Activated CD4-positive, CD25-positive, alpha-beta regulatory T cell treated with anti-CD3 and anti-CD28 coated beads, Interleukin-2, amount 50 U/mL, for 16 hours (primary cell): ENCODE data around the gene SINHCAF.
"Not testable (repeated sequence)": the region's sequence is repeated elsewhere in the genome, so short reads cannot be mapped to it uniquely, and the experiment has no call there.

Experiments
- DNase-seq: peaks from one replicate; pipeline ENCODE4 v3.0.0-alpha.2; 2020; ENCODE audit warnings: low read depth, low spot score

Gene SINHCAF, protein sequence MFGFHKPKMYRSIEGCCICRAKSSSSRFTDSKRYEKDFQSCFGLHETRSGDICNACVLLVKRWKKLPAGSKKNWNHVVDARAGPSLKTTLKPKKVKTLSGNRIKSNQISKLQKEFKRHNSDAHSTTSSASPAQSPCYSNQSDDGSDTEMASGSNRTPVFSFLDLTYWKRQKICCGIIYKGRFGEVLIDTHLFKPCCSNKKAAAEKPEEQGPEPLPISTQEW

DNA sequence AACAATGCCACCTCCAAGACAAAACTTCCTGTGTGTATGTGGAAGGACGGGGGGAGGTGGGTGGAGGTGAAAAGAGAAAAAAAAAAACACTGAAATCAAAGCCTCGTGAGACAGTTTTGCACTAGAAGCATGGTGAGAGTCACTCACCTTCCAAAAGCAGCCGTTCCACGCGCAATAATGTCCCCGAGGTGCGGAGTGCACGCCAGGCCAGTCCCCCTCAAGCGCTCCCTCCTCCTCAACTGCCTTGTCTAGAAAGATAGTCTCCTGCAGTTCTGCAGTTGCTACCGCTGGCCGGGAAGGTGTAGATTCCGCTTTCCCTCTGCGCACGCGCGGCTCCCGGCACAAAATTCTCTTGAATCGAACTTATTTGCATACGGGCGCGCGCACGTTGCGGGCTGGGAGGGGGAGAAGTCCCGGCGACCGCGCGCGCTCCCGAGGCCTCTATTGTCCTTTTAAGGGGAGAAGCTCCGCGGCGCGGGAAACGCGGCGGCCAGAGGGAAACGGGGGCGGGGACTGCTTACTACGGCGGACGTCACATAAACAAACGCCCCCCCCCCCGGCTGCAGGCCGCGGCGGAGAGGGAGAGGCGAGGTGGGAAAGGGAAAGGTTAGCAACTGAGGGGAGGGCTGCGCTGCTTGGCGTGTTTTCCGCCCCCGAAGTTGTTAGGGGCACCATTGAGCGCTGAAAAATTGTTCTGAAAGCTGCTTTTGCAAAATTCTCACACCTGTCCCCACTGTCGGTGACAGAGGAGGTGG, at the start of gene SINHCAF:
Gene SINHCAF (minus strand): TSS at position 274 of the 755 bp plus-strand sequence. CDS start 27,946 bp downstream, outside the sequence.
- DNase-seq = peak; percentile 97

DNA sequence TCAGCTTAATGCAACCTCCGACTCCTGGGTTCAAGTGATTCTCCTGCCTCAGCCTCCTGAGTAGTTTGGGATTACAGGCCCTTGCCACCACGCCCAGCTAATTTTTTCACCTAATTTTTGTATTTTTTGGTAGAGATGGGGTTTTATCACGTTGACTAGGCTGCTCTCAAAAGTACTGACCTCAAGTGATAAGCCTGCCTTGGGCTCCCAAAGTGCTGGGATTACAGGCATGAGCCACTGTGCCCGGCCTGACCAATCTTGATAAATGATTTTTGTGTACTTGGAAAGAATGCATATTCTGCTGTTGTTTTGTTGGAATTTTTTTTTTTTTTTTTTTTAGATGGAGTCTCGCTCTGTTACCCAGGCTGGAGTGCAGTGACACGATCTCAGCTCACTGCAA, 49.5 kb upstream of the SINHCAF start:
- not testable (repeated sequence) for DNase-seq

DNA sequence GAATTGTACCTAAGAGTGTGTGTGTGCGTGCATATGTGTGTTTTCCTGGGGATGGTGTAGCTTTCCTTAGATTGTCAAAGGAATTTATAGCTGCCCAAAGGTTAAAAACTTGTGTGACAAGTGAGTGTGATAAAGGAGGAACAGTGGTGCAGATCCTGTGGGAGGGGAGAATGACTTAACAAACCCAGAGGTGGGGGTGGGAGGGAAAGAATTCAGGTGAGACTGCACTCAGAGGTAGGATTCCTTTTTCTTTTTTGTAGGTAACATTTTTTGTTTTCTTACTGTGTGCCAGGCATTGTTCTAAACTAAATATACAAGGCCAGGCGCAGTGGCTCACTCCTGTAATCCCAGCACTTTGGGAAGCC, 45.3 kb upstream of the SINHCAF start:
- DNase-seq = no peak

DNA sequence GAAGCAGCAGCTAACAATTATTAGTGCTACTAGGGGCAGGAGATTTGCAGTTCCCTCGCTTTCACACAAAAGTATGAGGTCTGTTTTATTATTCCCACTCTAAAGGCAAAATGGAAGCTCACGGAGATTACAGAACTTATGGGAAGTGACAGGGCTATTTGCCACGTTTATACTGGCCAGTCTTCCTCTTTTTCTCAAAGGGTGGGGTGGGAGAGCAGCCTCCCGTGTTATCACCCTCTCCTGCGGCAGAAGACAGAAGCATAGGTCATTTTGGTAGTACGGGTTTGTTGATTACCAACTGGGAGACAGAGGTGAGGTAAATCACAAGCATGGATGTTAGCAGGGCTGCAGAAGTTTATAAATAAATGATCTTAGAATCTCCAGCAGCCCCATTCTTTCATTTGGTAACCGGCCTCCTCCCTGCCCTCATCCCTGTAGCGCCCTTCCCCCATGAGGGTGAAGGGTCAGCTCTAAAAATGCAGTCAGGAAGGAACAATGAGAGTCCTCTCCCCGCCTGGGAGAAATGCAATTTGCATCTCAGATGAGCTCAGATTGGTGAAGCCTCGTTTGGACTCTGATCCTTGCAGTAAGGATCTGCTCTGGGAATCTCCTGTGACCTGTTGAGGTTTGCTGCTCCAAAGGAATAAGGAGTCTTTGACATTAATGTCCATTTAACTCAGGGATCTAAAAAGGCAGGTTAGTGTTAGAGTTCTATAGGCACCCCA, 44.7 kb upstream of the SINHCAF start:
- DNase-seq = no peak

DNA sequence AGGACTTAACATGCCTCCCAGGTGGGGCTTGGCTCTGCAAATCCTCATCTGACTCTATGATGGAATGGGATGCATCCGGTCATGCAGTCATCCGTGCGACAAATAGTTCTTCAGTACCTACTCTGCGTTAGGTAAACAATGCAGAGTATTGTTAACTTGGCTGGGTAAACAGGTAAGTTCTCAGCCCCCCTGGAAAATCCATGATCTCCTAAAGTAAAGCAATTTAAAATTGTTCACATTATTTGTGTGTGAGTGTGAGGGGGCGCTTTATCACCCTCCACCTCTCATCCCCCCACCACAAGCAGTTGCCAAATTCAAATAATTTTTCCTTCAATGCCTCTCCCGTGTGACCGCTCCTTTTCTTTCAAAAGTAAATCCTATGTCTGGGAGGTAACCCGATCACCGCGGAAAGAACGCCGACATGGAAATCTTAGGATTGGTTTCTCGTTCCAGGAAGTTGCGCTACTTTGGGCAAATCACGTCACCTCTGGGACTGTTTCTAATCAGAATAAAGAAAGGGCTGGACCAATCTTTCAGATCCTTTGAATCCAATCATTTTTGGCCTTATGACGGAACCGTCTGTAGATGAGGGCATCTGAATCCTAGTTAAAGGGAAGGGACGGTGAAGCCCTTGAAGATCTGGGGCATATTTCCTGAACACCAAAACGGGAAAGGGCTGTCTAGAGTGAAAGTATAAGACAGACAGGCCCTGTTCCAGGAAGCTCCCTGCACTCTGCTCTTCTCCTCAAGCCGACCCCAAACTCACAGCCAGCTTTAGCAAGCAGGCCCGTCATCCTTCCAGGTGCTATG, 44.0 kb upstream of the SINHCAF start:
- no peak for DNase-seq

DNA sequence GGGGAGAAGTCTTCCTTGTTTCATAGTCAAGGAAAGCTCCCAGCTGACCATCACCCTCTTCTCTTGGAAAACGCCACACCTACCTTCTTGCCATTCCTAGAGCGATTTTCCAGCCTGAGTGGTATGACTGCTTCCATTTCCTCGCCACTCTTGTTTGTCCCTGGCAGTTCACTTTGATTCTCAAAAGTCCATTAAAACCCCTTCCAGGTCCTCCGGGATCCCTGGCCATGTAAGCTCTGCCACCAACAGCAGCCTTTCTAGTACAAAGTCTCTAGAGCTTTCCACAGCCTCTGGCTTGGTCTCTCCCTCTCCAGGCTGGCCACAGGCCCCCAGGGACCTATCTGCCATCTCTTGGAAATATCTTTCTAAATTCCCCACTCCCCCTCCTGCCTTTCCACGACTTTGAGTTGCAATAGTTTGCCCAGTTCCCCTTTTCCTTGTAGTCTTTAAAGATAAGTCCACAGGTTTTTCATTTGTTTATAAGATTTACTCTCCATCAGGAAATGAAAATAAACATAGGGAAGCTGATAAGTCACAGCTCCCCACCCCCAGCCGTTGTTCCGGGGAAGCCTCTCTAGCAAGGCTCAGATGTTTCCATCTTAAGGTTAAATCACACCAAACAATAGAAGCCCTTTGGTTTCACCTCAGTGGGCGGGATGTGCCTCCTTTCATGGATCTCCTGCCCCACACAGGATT, 42.9 kb upstream of the SINHCAF start:
- no peak for DNase-seq

DNA sequence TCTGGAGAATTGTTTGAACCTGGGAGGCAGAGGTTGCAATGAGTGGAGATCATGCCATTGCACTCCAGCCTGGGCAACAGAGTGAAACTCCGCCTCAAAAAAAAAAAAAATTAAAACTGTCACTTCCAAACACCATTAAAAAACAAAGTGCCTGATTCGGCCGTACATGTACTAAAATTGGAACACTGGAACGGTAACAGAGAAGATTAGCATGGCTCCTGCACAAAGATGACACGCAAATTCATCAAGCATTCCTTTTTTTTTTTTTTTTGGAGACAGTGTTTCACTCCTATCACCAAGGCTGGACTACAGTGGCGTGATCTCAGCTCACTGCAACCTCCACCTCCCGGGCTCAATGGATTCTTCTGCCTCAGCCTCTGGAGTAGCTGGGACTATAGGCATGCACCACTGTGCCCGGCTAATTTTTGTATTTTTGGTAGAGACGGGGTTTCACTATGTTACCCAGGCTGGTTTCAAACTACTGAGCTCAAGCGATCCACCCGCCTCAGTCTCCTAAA, 40.2 kb upstream of the SINHCAF start:
- no peak for DNase-seq

DNA sequence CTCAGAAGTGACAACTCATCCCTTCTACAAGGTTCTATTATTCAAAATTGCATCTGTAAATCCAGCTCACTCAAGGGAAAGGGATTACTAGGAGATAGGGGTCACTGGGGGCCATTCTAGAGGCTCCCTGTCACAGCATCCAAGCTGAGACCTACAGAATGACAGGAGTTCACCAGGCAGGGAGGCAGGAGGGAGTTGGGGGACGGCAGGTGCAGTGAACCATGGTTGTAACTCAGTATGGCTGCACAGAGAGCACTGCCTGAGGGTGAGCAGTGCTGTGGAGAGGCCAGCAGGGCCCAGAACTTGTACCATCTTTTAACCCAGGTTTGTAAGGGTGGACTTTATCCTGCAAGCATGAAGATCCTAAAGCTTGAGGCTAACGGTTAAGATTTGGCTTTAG, 37.9 kb upstream of the SINHCAF start:
- no peak for DNase-seq

DNA sequence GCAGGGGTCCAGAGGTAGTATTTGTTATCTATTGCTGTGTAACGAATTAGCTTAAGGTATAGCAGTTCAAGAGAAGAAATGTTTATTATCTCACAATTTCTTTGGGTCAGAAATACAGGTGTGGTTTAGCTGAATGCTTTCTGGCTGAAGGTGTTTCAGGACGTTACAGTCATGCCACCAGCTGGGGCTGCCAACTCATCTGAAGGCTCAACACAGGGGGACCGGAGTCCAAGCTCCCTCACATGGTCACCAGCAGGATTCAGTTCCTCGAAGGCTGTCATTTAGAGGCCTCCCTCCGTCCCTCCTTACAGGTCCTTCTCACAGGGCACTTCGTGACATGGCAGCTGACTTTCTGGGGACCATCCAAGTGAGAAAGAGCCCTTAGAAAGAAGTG, 37.5 kb upstream of the SINHCAF start:
- no peak for DNase-seq

DNA sequence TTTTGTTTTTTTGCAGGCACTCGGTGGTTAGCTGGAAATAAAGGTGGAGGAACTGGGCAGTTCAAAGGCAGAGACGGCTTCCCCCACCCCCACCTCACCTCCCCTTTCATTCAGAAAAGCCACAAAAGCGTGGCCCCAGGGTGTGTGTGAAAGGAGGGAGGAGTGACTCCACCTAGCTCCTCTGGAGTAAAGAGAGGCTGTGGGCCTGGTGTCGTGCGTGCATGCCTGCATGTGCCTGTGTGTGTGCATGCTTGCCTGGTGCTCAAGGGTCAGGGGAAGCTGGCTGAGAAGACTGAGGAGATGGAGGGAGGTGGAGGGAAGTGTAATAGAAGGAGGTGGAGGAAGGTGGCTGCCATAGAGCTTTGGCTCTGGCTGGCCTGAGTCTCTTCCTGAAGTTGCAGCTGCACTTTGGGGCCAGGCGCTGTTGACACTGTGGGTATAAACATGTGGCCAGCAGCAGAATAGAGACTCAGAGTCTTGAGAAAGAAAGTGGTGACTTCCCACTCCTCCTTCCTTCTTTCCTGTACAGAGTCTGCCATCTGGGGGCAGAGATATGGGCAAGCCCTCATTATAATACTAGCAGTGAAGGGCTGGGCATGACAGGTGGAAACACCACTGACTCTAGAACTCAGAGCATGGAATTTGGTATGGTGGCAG, 36.9 kb upstream of the SINHCAF start:
- DNase-seq = no peak

DNA sequence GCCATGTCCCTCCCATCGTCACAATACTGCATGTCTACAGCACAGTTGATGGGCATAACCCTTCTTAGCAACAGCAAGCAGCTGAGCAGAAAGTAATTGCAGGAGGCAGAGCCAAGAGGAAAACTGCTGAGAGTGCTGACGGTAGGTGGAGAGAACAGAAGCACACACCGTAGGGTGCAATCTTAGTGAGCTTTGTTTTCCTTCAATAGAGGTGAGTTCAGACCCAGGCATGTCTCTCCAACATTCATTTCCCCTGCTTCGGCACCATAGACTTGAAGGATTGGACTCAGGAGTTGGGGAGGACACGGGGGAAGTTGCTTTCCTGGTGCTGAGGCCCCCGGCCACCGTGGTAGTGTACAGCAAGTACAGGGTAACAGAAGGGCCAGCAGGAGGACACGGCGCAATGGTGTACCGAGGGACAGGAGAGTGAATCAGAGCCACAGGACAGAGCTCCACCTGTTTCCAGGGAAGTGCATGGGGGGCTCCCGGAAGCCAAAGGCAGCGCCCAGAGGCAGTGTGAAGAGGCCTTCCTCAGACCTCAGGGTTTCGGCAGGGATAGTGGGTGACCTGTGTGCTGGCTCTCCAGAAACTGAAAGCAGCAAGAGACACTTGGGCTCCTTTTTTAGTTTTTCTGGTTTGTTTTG, 36.3 kb upstream of the SINHCAF start:
- DNase-seq = no peak

DNA sequence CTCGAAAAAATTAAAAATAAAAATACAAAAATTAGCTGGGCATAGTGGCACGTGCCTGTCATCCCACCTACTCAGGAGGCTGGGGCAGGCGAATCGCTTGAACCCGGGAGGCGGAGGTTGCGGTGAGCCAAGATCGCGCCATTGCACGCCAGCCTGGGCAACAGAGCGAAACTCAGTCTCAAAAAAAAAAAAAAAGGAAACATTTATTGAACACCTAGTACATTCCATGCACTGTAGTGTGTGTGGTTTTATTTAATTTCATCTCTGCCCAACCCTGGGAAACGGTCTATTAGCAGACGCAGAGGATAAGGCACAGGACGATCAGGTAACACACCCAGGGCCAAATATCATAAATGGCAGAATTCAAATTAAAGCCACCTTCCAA, 35.8 kb upstream of the SINHCAF start:
- no peak for DNase-seq

DNA sequence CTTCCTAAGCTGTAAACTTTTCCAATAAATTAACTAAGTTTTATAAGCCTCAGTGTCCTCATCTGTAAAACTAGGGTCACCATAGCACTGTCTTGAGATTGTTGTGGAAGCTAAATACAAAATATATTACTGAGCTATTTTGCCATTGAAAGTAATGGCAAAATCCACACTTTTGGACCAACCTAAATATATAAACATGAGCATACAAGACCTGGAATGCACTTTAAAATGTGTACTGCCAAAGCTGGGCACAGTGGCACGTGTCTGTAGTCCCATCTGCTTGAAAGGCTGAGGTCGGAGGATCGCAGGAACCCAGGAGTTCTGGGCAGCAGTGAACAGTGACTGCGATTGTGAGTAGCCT, 29.8 kb upstream of the SINHCAF start:
- DNase-seq = no peak

DNA sequence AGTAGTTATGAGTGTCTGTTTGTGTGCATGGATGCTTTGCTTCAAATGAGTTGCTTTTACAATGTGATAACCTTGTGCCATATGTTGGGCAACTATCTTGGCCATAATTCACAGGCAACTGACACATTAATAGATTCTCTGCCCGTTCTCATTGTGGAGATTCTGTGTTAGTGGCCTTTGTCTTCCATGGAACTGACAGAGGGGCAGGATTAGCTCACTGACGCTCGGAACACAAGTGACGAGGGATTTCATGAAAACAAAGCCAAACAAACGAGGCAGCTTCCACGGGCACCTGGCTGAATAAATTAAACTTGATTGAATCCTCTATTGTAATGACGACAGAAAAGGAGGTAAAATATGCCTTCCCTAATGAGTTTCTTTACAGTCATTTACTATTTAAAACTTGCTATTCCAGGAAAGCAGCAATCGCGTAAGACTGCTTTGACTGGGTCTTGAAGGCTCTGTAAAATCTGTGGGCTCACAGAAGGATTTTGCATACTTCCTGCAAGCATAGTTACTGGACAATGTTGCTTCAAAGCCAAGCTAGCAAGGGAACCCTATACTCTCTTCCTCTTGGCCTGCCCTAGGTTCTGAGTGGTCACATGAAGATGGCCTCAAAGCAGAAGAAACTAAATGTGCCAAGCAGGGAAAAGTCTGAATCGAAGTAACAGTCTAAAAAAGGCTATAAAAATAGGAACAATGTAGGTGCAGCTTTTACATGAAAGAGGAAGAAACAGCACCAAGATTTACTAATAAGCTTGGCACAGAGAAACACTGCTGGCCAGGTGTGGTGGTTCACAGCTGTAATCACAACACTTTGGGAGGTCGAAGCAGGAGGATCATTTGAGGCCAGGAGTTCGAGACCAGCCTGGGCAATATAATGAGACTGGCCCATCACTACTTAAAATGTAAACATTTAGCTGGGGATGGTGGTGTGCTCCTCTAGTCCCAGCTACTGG, 28.1 kb upstream of the SINHCAF start:
- no peak for DNase-seq

DNA sequence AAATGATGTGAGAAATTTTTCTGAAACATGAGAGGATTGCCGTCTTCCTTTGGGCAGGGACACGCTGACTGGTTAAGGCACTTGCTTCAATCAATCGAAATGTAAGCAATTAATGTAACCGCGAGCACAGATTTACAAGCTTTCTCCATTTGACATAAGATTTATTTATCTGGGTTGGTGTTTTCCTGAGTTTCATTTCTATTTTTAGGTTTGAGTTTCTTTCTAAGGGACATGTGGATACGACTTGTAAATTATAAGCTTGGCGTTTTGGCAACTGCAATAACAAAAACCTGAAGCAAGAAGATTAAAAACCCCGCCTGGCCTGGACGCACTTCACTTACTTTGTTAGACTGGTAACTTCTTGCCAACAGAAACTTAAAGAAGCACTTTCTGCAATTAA, 20.3 kb upstream of the SINHCAF start:
- no peak for DNase-seq

DNA sequence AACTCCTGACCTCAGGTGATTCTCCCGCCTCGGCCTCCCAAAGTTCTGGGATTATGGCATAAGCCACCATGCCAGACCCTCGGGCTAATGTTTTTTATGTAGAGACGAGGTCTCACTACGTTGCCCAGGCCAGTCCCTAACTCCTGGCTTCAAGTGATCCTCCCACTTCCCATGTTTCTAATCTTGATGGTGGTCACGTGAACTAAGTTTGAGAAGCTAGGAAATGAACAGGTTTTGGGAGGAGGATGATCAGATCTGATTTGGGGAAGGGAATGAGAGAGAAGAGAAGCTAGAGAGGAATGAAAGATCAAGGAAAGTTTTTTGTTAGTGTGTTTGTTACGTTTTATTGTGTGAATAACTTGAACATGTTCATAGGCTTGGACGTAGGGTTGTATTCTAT, 17.2 kb upstream of the SINHCAF start:
- no peak for DNase-seq

DNA sequence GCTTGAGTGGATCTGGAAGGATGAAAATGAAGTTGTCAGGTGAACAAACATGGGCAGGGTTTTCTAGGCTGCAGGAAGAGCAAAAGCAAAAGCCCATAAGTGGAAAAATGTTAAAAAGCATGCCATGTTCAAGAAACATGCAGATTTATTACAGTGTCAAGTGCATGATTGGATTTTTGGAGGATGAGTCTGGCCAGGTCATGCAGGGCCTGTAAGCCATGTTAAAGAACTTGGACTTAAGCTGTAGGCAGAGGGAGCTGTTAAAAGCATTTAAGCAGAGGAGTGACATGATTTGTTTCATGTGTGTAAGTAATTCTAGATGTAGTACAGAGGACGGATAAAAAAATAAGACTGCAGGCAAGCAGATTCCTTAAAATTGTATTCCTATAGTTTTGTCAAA, 16.3 kb upstream of the SINHCAF start:
- DNase-seq = no peak

DNA sequence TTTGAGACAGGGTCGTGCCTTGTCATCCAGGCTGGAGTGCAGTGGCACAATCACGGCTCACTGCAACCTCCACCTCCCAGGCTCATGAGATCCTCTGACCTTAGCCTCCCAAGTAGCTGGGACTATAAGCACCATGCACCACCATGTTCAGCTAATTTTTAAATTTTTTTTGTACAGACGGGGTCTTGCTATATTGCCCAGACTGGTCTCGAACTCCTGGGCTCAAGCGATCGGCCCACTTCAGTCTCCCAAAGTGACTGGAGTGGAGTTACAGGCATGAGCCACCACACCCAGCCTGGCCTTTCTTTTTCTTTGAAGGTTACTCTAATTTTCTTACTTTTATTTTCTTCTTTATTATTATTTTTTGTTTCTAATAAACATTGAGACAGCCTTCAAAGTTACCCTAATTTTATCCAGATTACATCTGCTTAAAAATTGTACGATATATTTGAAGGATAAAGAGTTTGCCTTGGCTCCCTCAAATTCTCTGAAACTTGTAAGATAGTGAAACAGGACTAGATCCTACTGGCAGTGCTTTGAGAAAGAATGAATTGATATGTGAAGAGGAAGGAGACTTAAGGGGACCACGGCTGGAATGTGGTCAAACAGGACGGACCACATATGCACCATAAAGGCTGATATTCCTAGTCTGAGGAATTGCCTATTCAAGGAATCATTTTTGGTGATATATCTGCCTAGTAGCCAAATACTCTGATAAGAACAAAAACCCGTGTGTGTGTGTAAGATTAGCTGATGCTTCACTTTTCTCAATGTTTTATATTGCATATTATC, 14.1 kb upstream of the SINHCAF start:
- DNase-seq = no peak
